HG02763 (cell line): Measurements from ENCODE around the gene NDUFS2.

ENCODE experiments used
- ATAC-seq: cut with Tn5 transposase; IDR thresholded peaks from one replicate; pipeline ENCODE4 v1.9.1; 2021; ENCODE audit warnings: mild to moderate bottlenecking, moderate library complexity; ENCODE audit not compliant: unreplicated experiment

The NDUFS2 gene

GRCh38 chr1:161193561-161194235, 8.5 kb upstream of the NDUFS2 start:
- no peak for ATAC-seq

GRCh38 chr1:161195171-161195570, 7.0 kb upstream of the NDUFS2 start:
- no peak for ATAC-seq

- no peak for ATAC-seq
These were observed 6.1 kb upstream of the NDUFS2 start for GRCh38 chr1:161196111-161196510.

GRCh38 chr1:161196521-161197451, 5.4 kb upstream of the NDUFS2 start:
- no peak for ATAC-seq

- ATAC-seq, result no peak
These were observed 4.5 kb upstream of the NDUFS2 start for GRCh38 chr1:161197560-161198193.

GRCh38 chr1:161198194-161198896, 3.8 kb upstream of the NDUFS2 start:
- ATAC-seq, result no peak

GRCh38 chr1:161198897-161199431, 3.2 kb upstream of the NDUFS2 start, which contains the start of gene ADAMTS4:
Gene ADAMTS4 (minus strand): TSS chr1:161199054. CDS start chr1:161198627, 427 bp downstream.
- no peak for ATAC-seq

GRCh38 chr1:161199506-161200139, 2.5 kb upstream of the NDUFS2 start:
- no peak for ATAC-seq

- ATAC-seq, result no peak
These were observed 1.7 kb upstream of the NDUFS2 start for GRCh38 chr1:161200421-161200991.

- no peak for ATAC-seq
These were observed 953 bp upstream of the NDUFS2 start for GRCh38 chr1:161200992-161201835.

GRCh38 chr1:161206411-161207140, 4.4 kb downstream of the NDUFS2 start:
- ATAC-seq, result no peak

- ATAC-seq, result no peak
These were observed 5.0 kb downstream of the NDUFS2 start for GRCh38 chr1:161207173-161207572.

GRCh38 chr1:161209790-161210409, 7.7 kb downstream of the NDUFS2 start:
- ATAC-seq, result peak; percentile 54

- ATAC-seq, result no peak
These were observed 12.2 kb downstream of the NDUFS2 start for GRCh38 chr1:161214369-161214768.

- no peak for ATAC-seq
These were observed 12.9 kb downstream of the NDUFS2 start, which contains the start of gene FCER1G for GRCh38 chr1:161215076-161215475. Gene FCER1G (plus strand): TSS chr1:161215295. CDS start chr1:161215322, 27 bp downstream.

GRCh38 chr1:161216945-161217712, 15.0 kb downstream of the NDUFS2 start:
- ATAC-seq, result peak; percentile 79

- ATAC-seq, result no peak
These were observed 15.7 kb downstream of the NDUFS2 start for GRCh38 chr1:161217831-161218230.
